SU-DHL-6 (cell line): ENCODE measurements around the gene COL7A1.
"Not testable (repeated sequence)": the region's sequence is repeated elsewhere in the genome, so short reads cannot be mapped to it uniquely, and the experiment has no call there.

ENCODE experiments used
- H2AFZ ChIP-seq: fragments of 200-600 bp; sonication (generic); 2 replicates; pipeline ENCODE4 v1.6.1; 2014; ENCODE audit warnings: low read depth, mild to moderate bottlenecking, moderate library complexity, mixed read lengths, antibody characterized with exemption, low read length; ENCODE audit not compliant: severe bottlenecking
- H3F3A ChIP-seq: fragments of 200-600 bp; shearing (Covaris generic); 2 replicates; pipeline ENCODE4 v1.6.0; 2016; ENCODE audit warnings: antibody characterized with exemption, mild to moderate bottlenecking; ENCODE audit not compliant: insufficient read depth
- H3K27ac ChIP-seq: fragments of 200-600 bp; sonication (generic); 2 replicates; pipeline ENCODE4 v1.5.1; 2016; ENCODE audit warnings: low read depth, mild to moderate bottlenecking, low read length, moderate library complexity, mixed read lengths
- H3K27me3 ChIP-seq: fragments of 200-600 bp; sonication (generic), shearing (Covaris generic); 2 replicates; pipeline ENCODE4 v1.6.0; 2014; ENCODE audit warnings: mild to moderate bottlenecking, low read length
- H3K36me3 ChIP-seq: fragments of 200-600 bp; sonication (generic); 2 replicates; pipeline ENCODE4 v1.6.1; 2014; ENCODE audit warnings: mild to moderate bottlenecking, low read length, mixed read lengths
- H3K4me2 ChIP-seq: fragments of 300-600, 200-600 bp; shearing (Covaris generic), sonication (generic); 2 replicates; pipeline ENCODE4 v1.6.0; 2014; ENCODE audit warnings: low read length, low read depth, mild to moderate bottlenecking; ENCODE audit not compliant: poor library complexity, severe bottlenecking
- H3K4me3 ChIP-seq: fragments of 200-600 bp; sonication (generic); 2 replicates; pipeline ENCODE4 v1.5.1; 2014; ENCODE audit warnings: antibody characterized with exemption, low read length, mild to moderate bottlenecking, mixed read lengths; ENCODE audit not compliant: insufficient read depth, poor library complexity, severe bottlenecking
- H3K79me2 ChIP-seq: fragments of 200-600 bp; sonication (generic); 2 replicates; pipeline ENCODE4 v1.6.1; 2014; ENCODE audit warnings: mild to moderate bottlenecking, low read length, moderate library complexity; ENCODE audit not compliant: insufficient read depth
- H3K9ac ChIP-seq: fragments of 200-600 bp; sonication (generic); 2 replicates; pipeline ENCODE4 v1.7.0; 2014; ENCODE audit warnings: mild to moderate bottlenecking, low read length
- H3K9me2 ChIP-seq: fragments of 200-600 bp; sonication (generic); replicated peaks from 2 replicates; pipeline ENCODE4 v1.6.1; 2014; ENCODE audit warnings: low read length; ENCODE audit not compliant: insufficient read depth
- H3K9me3 ChIP-seq: fragments of 200-600 bp; sonication (generic); 2 replicates; pipeline ENCODE4 v1.6.1; 2014; ENCODE audit warnings: low read length, mixed read lengths; ENCODE audit not compliant: insufficient read depth
- H4K20me1 ChIP-seq: fragments of 200-600 bp; sonication (generic); 2 replicates; pipeline ENCODE4 v1.6.1; 2014; ENCODE audit warnings: low read depth, mild to moderate bottlenecking, antibody characterized with exemption, low read length, moderate library complexity, mixed read lengths
- CTCF ChIP-seq: fragments of 200-600 bp; sonication (generic); IDR thresholded peaks from one replicate; pipeline ENCODE4 v1.5.1; 2017; ENCODE audit warnings: antibody characterized with exemption, mild to moderate bottlenecking, low read length, moderate library complexity; ENCODE audit not compliant: insufficient read depth, poor library complexity, severe bottlenecking
- EZH2phosphoT487 ChIP-seq: fragments of 200-600 bp; sonication (generic), shearing (Covaris generic); conservative IDR thresholded peaks from 2 replicates; pipeline ENCODE4 v1.6.1; 2018; ENCODE audit warnings: mild to moderate bottlenecking, antibody characterized with exemption, low read length, moderate library complexity, mixed read lengths

The COL7A1 gene

GRCh38 chr3:48553886-48554845 lies 41.0 kb downstream of the COL7A1 start:
- no peak for TF ChIP-seq CTCF
- TF ChIP-seq EZH2phosphoT487 = no peak
- Histone ChIP-seq H3K27me3 (no peaks in the 10 kb centered on the region), H4K20me1 (no peaks in the 10 kb centered on the region), H3K9ac (no peak overlapping the region), H2AFZ (no peak overlapping the region), H3K9me3 (no peaks in the 10 kb centered on the region), H3K36me3 (no peaks in the 10 kb centered on the region), H3K9me2 (no peaks in the 10 kb centered on the region), H3K79me2 (no peaks in the 10 kb centered on the region), H3K4me2 (no peak overlapping the region), H3F3A (peaks cover 10% of the 10 kb centered on the region; the same call in 1 of the 2 replicates), H3K4me3 (no peak overlapping the region), H3K27ac (no peak overlapping the region)

DNA sequence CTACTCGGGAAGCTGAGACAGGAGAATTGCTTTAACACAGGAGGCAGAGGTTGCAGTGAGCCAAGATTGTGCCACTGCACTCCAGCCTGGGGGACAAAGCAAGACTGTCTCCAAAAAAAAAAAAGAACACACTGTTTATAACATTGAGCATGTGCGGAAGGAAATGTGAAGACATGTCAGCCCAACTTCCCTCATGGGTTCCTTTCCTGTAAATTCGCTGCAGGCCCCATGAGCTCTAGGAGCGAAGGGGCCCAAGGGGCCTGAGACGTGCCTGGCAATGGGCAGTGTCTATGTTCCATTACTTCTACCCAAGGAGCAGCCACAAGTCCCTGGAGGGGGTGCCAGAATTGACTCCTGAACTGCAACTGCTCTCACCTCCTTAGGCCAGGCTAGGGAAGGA lies 41.8 kb downstream of the COL7A1 start:
- TF ChIP-seq EZH2phosphoT487 (no peak), CTCF (no peak)
- Histone ChIP-seq H3K36me3 (no peaks in the 10 kb centered on the region), H3K9me2 (no peaks in the 10 kb centered on the region), H3K27ac (no peak overlapping the region), H3F3A (peaks cover 10% of the 10 kb centered on the region; the same call in 1 of the 2 replicates), H3K27me3 (no peaks in the 10 kb centered on the region), H2AFZ (no peak overlapping the region), H4K20me1 (no peaks in the 10 kb centered on the region), H3K4me2 (no peak overlapping the region), H3K79me2 (no peaks in the 10 kb centered on the region), H3K4me3 (no peak overlapping the region), H3K9me3 (no peaks in the 10 kb centered on the region), H3K9ac (no peak overlapping the region)

- H3K36me3 ChIP-seq = no peaks in the 10 kb centered on the region
- H3K4me2 ChIP-seq = no peak overlapping the region
- no peak for TF ChIP-seq CTCF
- TF ChIP-seq EZH2phosphoT487 = no peak
- H3F3A ChIP-seq = 0 out of 2 replicates have a peak, but pooled peaks cover 3% of the 10 kb centered on the region
- no peaks in the 10 kb centered on the region for H3K79me2 ChIP-seq
- no peaks in the 10 kb centered on the region for H3K9me3 ChIP-seq
- H3K27ac ChIP-seq = no peak overlapping the region
- H3K9me2 ChIP-seq = no peaks in the 10 kb centered on the region
- no peaks in the 10 kb centered on the region for H3K27me3 ChIP-seq
- H4K20me1 ChIP-seq = no peaks in the 10 kb centered on the region
- no peak overlapping the region for H3K9ac ChIP-seq
- no peak overlapping the region for H2AFZ ChIP-seq
- H3K4me3 ChIP-seq = no peak overlapping the region
These were observed 42.8 kb downstream of the COL7A1 start for GRCh38 chr3:48552111-48552951.

GRCh38 chr3:48551651-48552050 lies 43.5 kb downstream of the COL7A1 start:
- not testable (repeated sequence) for H3K9me3 ChIP-seq, H4K20me1 ChIP-seq, H3K4me3 ChIP-seq, H3K79me2 ChIP-seq, H3K27ac ChIP-seq, H3K27me3 ChIP-seq, H3K9me2 ChIP-seq, H3K36me3 ChIP-seq, H2AFZ ChIP-seq, H3K9ac ChIP-seq, H3F3A ChIP-seq, H3K4me2 ChIP-seq
